ENCODE measurements around the gene GPR151. TPM values are rescaled to one million over a fixed set of nuclear protein-coding genes. Genes with fewer than 3 reads are reported as not detected.

Gene GPR151

GRCh38 chr5:146467760-146468159, 48.2 kb downstream of the GPR151 start:
- no peaks in the 10 kb centered on the region for H3K9me3 ChIP-seq (ENCODE audit: control insufficient read depth, low read length)
- peaks cover 2% of the 10 kb centered on the region for H3K4me1 ChIP-seq (ENCODE audit: control insufficient read depth, insufficient read depth, low read depth, low read length)
- H2BK5ac ChIP-seq (ENCODE audit: low read depth, low read length, poor library complexity, severe bottlenecking) = no peak overlapping the region
- H3K9ac ChIP-seq (ENCODE audit: low read length) = no peak overlapping the region
- H3K4me2 ChIP-seq (ENCODE audit: low read length, poor library complexity, severe bottlenecking) = no peak overlapping the region
- H3K18ac ChIP-seq (ENCODE audit: low read depth in 1 of 2, low read length in 2 of 2) = no peak overlapping the region
- H4K91ac ChIP-seq (ENCODE audit: low read length) = no peak overlapping the region
- no peak overlapping the region for H3K27ac ChIP-seq (ENCODE audit: low read length, poor library complexity, severe bottlenecking)
- no peak overlapping the region for H4K8ac ChIP-seq (ENCODE audit: low read length)
- no peak overlapping the region for H2BK12ac ChIP-seq (ENCODE audit: low read length in 2 of 2)
- 94% methylated on average over 1 of the region's 1 CpG for WGBS
- H2AK5ac ChIP-seq (ENCODE audit: low read length, severe bottlenecking) = no peak overlapping the region
- H3K27me3 ChIP-seq (ENCODE audit: control insufficient read depth in 1 of 2, insufficient read depth in 1 of 2, low read length in 2 of 2) = no peaks in the 10 kb centered on the region
- no peak overlapping the region for H2BK120ac ChIP-seq (ENCODE audit: low read depth, low read length)
- H3K4ac ChIP-seq (ENCODE audit: low read depth in 1 of 2, low read length in 2 of 2) = peak overlapping the region in 1 of 2 experiments; percentile 57
- H3K36me3 ChIP-seq (ENCODE audit: control insufficient read depth in 1 of 2, insufficient read depth in 2 of 2, low read depth in 1 of 2, low read length in 2 of 2) = peaks cover 8 to 77% of the 10 kb centered on the region in 2 experiments
- H3K79me1 ChIP-seq (replicated peaks; ENCODE audit: low read length, poor library complexity, severe bottlenecking) = peaks cover 12% of the 10 kb centered on the region
- no peak overlapping the region for H3K14ac ChIP-seq (ENCODE audit: low read length in 2 of 2)
- no peak for DNase-seq
- H3K4me3 ChIP-seq (ENCODE audit: insufficient read depth in 1 of 2, low read depth in 1 of 2, low read length in 2 of 2) = no peak overlapping the region
- no peak overlapping the region for H2AFZ ChIP-seq (ENCODE audit: low read depth, low read length)
- H3K23ac ChIP-seq (ENCODE audit: low read length in 2 of 2) = no peak overlapping the region
- H2BK15ac ChIP-seq (ENCODE audit: low read depth, poor library complexity, severe bottlenecking) = no peak overlapping the region

DNA sequence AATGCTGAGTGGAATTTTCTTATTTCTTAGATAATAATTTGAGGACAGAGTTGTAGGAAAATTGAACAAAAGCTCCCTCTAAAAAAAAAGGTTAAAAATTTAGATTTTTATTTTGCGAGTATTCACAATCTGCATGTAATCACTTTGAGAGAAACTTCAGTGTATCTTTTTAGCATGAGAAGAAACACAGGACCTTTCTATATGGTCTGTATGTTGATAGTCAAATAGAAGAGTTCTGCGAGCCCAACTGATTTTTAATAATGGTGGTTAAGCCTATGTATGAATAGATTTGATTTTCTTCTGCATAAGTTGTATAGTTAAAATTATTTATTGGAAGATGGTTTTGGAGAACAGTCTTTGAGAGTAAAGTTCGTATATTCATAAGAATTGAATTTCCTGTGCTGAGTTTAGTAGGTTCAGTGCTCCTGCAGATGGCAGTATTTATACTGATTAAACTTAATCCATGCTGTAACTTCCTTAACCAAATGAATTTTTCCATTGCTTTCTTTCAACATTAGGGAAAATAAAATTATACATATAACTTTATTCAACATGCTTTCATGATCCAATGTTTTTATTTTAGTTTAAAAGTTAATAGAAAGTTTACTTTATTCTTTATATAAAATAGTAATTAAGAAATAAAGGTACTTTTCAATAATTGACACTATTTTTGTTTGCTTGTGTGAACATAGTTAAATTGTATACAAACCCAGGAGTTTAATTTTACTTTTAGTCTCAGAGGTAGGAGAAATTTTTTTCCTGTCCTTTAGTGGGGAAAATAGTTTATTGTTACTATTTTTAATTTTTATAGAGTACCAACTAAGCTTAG, 49.3 kb downstream of the GPR151 start:
- Histone ChIP-seq H2BK12ac (ENCODE audit: low read length in 2 of 2) (no peak overlapping the region), H4K91ac (ENCODE audit: low read length) (no peak overlapping the region), H3K79me1 (replicated peaks; ENCODE audit: low read length, poor library complexity, severe bottlenecking) (peaks cover 10% of the 10 kb centered on the region), H2AK5ac (ENCODE audit: low read length, severe bottlenecking) (no peak overlapping the region), H2BK120ac (ENCODE audit: low read depth, low read length) (no peak overlapping the region), H3K27ac (ENCODE audit: low read length, poor library complexity, severe bottlenecking) (no peak overlapping the region), H3K9me3 (ENCODE audit: control insufficient read depth, low read length) (no peaks in the 10 kb centered on the region), H3K23ac (ENCODE audit: low read length in 2 of 2) (no peak overlapping the region), H3K18ac (ENCODE audit: low read depth in 1 of 2, low read length in 2 of 2) (no peak overlapping the region), H3K36me3 (ENCODE audit: control insufficient read depth in 1 of 2, insufficient read depth in 2 of 2, low read depth in 1 of 2, low read length in 2 of 2) (peaks cover 4 to 75% of the 10 kb centered on the region in 2 experiments), H2BK15ac (ENCODE audit: low read depth, poor library complexity, severe bottlenecking) (no peak overlapping the region), H3K14ac (ENCODE audit: low read length in 2 of 2) (no peak overlapping the region), H2AFZ (ENCODE audit: low read depth, low read length) (no peak overlapping the region), H3K4me1 (ENCODE audit: control insufficient read depth, insufficient read depth, low read depth, low read length) (peaks cover 2% of the 10 kb centered on the region), H4K8ac (ENCODE audit: low read length) (no peak overlapping the region), H3K27me3 (ENCODE audit: control insufficient read depth in 1 of 2, insufficient read depth in 1 of 2, low read length in 2 of 2) (no peaks in the 10 kb centered on the region), H3K4me2 (ENCODE audit: low read length, poor library complexity, severe bottlenecking) (no peak overlapping the region), H2BK5ac (ENCODE audit: low read depth, low read length, poor library complexity, severe bottlenecking) (no peak overlapping the region), H3K9ac (ENCODE audit: low read length) (peak overlapping the region; percentile 29), H3K4ac (ENCODE audit: low read depth in 1 of 2, low read length in 2 of 2) (no peak overlapping the region), H3K4me3 (ENCODE audit: insufficient read depth in 1 of 2, low read depth in 1 of 2, low read length in 2 of 2) (no peak overlapping the region)
- WGBS = 93% methylated on average over 3 of the region's 3 CpGs
- peak; percentile 42 for DNase-seq

DNA sequence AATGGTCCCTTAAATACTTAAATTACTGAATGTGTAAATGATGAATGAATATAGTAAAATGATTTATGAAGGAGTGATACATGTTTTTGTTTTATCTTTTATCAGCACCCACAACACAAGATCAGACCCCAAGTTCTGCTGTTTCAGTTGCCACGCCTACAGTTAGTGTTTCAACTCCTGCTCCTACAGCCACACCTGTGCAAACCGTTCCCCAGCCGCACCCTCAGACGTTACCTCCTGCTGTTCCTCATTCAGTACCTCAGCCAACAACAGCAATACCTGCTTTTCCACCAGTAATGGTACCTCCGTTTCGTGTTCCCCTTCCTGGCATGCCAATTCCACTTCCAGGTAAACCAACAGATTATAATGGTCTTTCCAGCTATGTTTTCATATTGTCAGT, 52.5 kb downstream of the GPR151 start:
- Histone ChIP-seq H3K9ac (ENCODE audit: low read length) (no peak overlapping the region), H3K9me3 (ENCODE audit: control insufficient read depth, low read length) (no peaks in the 10 kb centered on the region), H2BK120ac (ENCODE audit: low read depth, low read length) (no peak overlapping the region), H3K27ac (ENCODE audit: low read length, poor library complexity, severe bottlenecking) (no peak overlapping the region), H3K23ac (ENCODE audit: low read length in 2 of 2) (no peak overlapping the region), H3K4me2 (ENCODE audit: low read length, poor library complexity, severe bottlenecking) (no peak overlapping the region), H2BK15ac (ENCODE audit: low read depth, poor library complexity, severe bottlenecking) (no peak overlapping the region), H2AK5ac (ENCODE audit: low read length, severe bottlenecking) (peak overlapping the region; percentile 84), H4K8ac (ENCODE audit: low read length) (no peak overlapping the region), H3K14ac (ENCODE audit: low read length in 2 of 2) (no peak overlapping the region), H2BK5ac (ENCODE audit: low read depth, low read length, poor library complexity, severe bottlenecking) (no peak overlapping the region), H3K4me1 (ENCODE audit: control insufficient read depth, insufficient read depth, low read depth, low read length) (peaks cover 5% of the 10 kb centered on the region), H4K91ac (ENCODE audit: low read length) (peak overlapping the region; percentile 75), H3K27me3 (ENCODE audit: control insufficient read depth in 1 of 2, insufficient read depth in 1 of 2, low read length in 2 of 2) (no peaks in the 10 kb centered on the region), H3K18ac (ENCODE audit: low read depth in 1 of 2, low read length in 2 of 2) (no peak overlapping the region), H2AFZ (ENCODE audit: low read depth, low read length) (no peak overlapping the region), H3K4ac (ENCODE audit: low read depth in 1 of 2, low read length in 2 of 2) (no peak overlapping the region), H2BK12ac (ENCODE audit: low read length in 2 of 2) (peak overlapping the region in 1 of 2 experiments; percentile 54), H3K4me3 (ENCODE audit: insufficient read depth in 1 of 2, low read depth in 1 of 2, low read length in 2 of 2) (no peak overlapping the region), H3K36me3 (ENCODE audit: control insufficient read depth in 1 of 2, insufficient read depth in 2 of 2, low read depth in 1 of 2, low read length in 2 of 2) (peaks cover 11 to 79% of the 10 kb centered on the region in 2 experiments), H3K79me1 (replicated peaks; ENCODE audit: low read length, poor library complexity, severe bottlenecking) (peaks cover 13% of the 10 kb centered on the region)
- WGBS = 97% methylated on average over 4 of the region's 6 CpGs
- DNase-seq = no peak

Small RNA genes within 50 kb of the gene (small RNA-seq; reads per million reads assigned to genes)
- gene RF02271 (ENCODE audit: low read depth) = not detected

Measured in mesenchymal stem cell (in vitro differentiated cells and primary cell).